Stomach (tissue), 9 donors: Measurements from ENCODE around the gene CERK. TPM values are rescaled to one million over a fixed set of nuclear protein-coding genes. Genes with fewer than 3 reads are reported as not detected.
"Not testable (repeated sequence)": the region's sequence is repeated elsewhere in the genome, so short reads cannot be mapped to it uniquely, and the experiment has no call there.

Source experiments
- DNase-seq, 2 donors: peaks; one replicate each; pipeline versions ENCODE4 v3.0.0 to v3.0.0-alpha.2; 2013 to 2019
- H3K27ac ChIP-seq, 5 donors: fragments of 200-600 bp in 4 of 5; sonication (generic) in 4 of 5; one replicate each; pipeline ENCODE4 v1.5.1; 2013 to 2019; ENCODE audit warnings: mild to moderate bottlenecking in 1 of 5, moderate library complexity in 1 of 5
- H3K27me3 ChIP-seq, 3 donors: fragments of 200-600 bp; sonication (generic); one replicate each; pipeline ENCODE4 v1.5.1; 2017 to 2019; ENCODE audit warnings: mixed run types in 1 of 3
- H3K36me3 ChIP-seq, 4 donors: fragments of 200-600 bp; sonication (generic); 1 replicate in 3 of 4; 2 replicates in 1 of 4; pipeline ENCODE4 v1.5.1; 2016 to 2019
- H3K4me1 ChIP-seq, 4 donors: fragments of 200-600 bp; sonication (generic); one replicate each; pipeline ENCODE4 v1.5.1; 2016 to 2019
- H3K4me3 ChIP-seq, 4 donors: fragments of 200-600 bp; sonication (generic) in 3 of 4; one replicate each; pipeline ENCODE4 v1.5.1; 2016 to 2019; ENCODE audit warnings: mild to moderate bottlenecking in 1 of 4
- H3K9me3 ChIP-seq, 4 donors: fragments of 200-600 bp; sonication (generic); one replicate each; pipeline ENCODE4 v1.5.1; 2016 to 2019
- EP300 ChIP-seq: sonication (generic); formaldehyde crosslinking; IDR thresholded peaks from one replicate; pipeline ENCODE4 v1.6.1; 2017; ENCODE audit warnings: antibody characterized with exemption
- POLR2A ChIP-seq, 4 donors: fragments of 450-650 bp; IDR thresholded peaks; one replicate each; pipeline ENCODE4 v1.6.1; 2016; ENCODE audit warnings: antibody characterized with exemption in 4 of 4, control low read depth in 2 of 4, mild to moderate bottlenecking in 1 of 4, moderate library complexity in 1 of 4
- POLR2AphosphoS5 ChIP-seq, 3 donors: sonication (generic); formaldehyde crosslinking; IDR thresholded peaks; one replicate each; pipeline ENCODE4 v1.6.1; 2016; ENCODE audit warnings: antibody characterized with exemption in 3 of 3
- WGBS, 5 donors: extraction: QIAGEN DNeasy Blood & Tissue Kit in 3 of 5; methylation state at CpG; one replicate each; pipeline versions ENCODE4 v1.1.5 to v1.1.7; 2013 to 2018; 5-methylcytosine and 5-hydroxymethylcytosine counted together
- intact Hi-C: fragments of 100-400 bp; cut with DNase I; formaldehyde crosslinking; loops from one replicate; pipeline ENCODE4 v1.15.1; 2023; ENCODE audit warnings: low total_unique reads
- polyA plus RNA-seq, 3 donors: library from polyadenylated mRNA; stranded (reverse); fragments of 200-250 nt; gene quantifications; one replicate each; pipeline ENCODE4 v1.2.3, GENCODE V29; 2013
- total RNA-seq, 5 donors: library from RNA; depleted of rRNA; stranded (reverse); fragments of >200 nt; gene quantifications; one replicate each; pipeline versions ENCODE4 v1.1.0 to v1.2.3, GENCODE V29; 2014 to 2016
- TF ChIP-seq, protein P1 (sequence below), 7 experiments: fragments of 450-650 bp in 4 of 7; fragments of 200-600 bp in 3 of 7; sonication (generic) in 3 of 7; IDR thresholded peaks; one replicate each; pipeline ENCODE4 v1.5.1; 2016 to 2019; ENCODE audit warnings: antibody characterized with exemption in 7 of 7, control low read depth in 2 of 7, mild to moderate bottlenecking in 1 of 7
- donor health status: healthy with polysubstance abuse.
- donor health status: Bipolar disorder and iron deficiency.
- donor health status: healthy.

Gene CERK
- total and polyA plus RNA-seq, 8 donors, result 12.5 to 59.4 (median 31.5) TPM

DNA sequence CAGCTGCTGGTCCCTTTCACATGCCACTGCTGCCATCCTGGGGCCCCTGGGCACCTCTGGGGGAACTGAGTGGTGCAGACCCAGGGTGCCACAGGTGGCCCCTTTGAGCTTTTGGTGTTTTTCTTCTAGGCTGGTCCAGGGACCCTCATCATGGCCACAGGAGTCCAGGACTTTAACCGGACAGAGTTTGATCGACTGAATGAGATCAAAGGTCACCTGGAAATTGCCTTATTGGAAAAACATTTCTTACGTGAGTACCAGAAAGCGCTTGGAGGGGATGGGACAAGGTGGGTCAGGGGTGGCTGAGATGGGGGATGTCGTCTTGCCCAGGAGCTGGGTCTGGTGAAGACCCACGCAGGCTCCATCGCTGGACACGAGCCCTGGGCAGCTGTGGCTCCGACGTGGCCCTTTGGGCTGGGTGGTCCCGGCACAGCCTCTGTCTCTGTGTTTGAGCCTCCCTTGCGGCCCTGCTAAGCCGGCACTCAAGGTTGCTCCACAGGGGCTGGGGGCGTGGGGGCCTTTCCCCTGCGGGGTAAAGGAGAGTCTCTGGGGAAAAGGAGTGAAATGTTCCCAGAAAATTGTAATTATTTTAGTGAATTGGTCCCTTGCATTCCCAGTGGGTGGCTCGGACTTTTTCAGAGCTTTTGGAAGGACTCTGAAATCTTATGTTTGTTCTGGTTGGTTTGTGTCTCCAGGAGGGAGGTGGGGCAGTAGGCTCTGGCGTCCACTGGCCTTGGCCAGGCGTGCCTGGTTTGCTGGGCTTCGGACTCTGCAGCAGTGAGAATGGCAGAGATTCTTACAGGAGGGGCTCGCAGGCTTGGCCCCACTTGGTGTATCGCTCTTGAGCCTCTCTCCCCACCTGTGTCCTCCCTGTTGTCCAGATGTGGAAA, 100.1 kb downstream of the CERK start:
- intact Hi-C loops, result no loop called here
- H3K27me3 ChIP-seq, result no peaks in the 10 kb centered on the region
- H3K9me3 ChIP-seq, result no peaks in the 10 kb centered on the region
- H3K4me3 ChIP-seq, result no peak overlapping the region
- DNase-seq, result no peak
- TF ChIP-seq POLR2AphosphoS5 (IDR thresholded peaks at IDR 0.05), result no peak
- TF ChIP-seq, protein P1, sequence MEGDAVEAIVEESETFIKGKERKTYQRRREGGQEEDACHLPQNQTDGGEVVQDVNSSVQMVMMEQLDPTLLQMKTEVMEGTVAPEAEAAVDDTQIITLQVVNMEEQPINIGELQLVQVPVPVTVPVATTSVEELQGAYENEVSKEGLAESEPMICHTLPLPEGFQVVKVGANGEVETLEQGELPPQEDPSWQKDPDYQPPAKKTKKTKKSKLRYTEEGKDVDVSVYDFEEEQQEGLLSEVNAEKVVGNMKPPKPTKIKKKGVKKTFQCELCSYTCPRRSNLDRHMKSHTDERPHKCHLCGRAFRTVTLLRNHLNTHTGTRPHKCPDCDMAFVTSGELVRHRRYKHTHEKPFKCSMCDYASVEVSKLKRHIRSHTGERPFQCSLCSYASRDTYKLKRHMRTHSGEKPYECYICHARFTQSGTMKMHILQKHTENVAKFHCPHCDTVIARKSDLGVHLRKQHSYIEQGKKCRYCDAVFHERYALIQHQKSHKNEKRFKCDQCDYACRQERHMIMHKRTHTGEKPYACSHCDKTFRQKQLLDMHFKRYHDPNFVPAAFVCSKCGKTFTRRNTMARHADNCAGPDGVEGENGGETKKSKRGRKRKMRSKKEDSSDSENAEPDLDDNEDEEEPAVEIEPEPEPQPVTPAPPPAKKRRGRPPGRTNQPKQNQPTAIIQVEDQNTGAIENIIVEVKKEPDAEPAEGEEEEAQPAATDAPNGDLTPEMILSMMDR (IDR thresholded peaks at IDR 0.05), result no peak
- no peak for TF ChIP-seq POLR2A (IDR thresholded peaks at IDR 0.05)
- no peak for TF ChIP-seq EP300
- no peak overlapping the region for H3K27ac ChIP-seq
- H3K36me3 ChIP-seq, result peaks cover 0 to 20% (median 13%) of the 10 kb centered on the region in 4 donors
- peaks cover 9 to 67% (median 47%) of the 10 kb centered on the region in 4 donors for H3K4me1 ChIP-seq
- WGBS, 5 donors, result 76 to 87% (median 80%) methylated on average over 18 to 21 of the region's 21 CpGs

DNA sequence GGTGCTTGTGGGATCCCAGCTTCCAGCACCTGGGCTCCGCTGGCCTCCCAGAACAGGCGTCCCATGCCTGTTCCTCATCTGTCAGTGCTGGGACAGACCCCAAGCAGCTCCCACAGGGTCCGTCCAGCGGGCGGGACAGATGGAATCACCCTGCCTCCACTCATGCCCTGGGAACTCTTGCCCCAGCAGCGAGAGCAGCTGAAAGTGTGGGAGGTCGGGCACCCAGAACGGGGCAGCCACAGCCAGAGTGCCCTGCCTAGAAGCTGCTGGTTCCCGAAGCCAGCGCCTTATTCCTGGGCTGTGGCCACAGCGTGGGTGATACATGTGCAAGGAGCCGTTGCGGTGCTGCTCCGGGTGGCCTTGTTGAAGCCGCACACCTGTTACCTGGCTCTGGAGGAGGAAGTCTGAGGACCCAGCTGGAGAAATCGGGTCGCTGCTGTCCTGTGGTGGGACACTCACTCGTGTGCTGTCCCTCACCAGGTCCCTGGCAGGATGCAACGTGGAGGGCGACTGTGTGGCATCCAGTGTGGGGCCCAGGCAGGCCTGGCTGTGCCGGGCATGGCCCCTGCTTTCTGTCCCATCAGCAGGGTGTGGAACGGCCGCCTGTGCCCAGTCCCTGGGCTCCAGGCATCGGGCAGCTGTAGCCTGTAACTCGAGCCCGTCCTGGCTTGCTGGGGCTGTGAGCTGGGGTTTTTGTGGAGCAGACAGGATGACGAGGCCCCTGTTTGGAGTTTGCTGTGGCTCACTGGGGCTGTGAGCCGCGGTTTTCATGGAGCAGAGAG, 101.6 kb downstream of the CERK start:
- Histone ChIP-seq H3K36me3 (peaks cover 0 to 25% (median 13%) of the 10 kb centered on the region in 4 donors), H3K9me3 (no peaks in the 10 kb centered on the region), H3K27me3 (no peaks in the 10 kb centered on the region), H3K4me3 (no peak overlapping the region), H3K4me1 (peaks cover 6 to 64% (median 42%) of the 10 kb centered on the region in 4 donors), H3K27ac (no peak overlapping the region)
- TF ChIP-seq POLR2A (IDR thresholded peaks at IDR 0.05) (no peak), POLR2AphosphoS5 (IDR thresholded peaks at IDR 0.05) (no peak), EP300 (no peak)
- TF ChIP-seq, protein P1 (IDR thresholded peaks at IDR 0.05), result no peak
- WGBS, 5 donors, result 85 to 92% (median 87%) methylated on average over 18 to 29 of the region's 29 CpGs
- no peak for DNase-seq
- intact Hi-C loops, result no loop called here

DNA sequence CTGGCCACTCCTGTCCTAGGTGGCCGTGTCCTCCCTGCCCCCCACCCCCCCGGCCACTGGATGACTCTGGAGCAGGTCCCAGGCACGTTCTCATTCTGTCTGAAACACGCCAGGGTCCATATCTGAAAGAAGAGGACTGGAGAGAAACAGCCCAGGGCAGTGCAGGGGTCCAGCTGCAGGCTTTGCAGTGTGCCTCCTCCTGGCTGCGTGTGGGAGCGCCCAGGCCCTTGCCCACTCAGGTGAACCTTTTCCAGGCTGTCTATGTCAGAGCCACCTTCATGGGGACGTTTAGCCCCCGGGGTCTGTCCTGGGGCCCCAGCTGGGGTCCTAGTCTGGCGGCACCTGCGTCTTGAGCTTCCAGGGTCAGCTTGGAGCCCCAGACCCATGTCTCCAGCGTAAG, 102.3 kb downstream of the CERK start:
- Histone ChIP-seq H3K4me1 (peaks cover 4 to 58% (median 40%) of the 10 kb centered on the region in 4 donors), H3K36me3 (peaks cover 5 to 30% (median 18%) of the 10 kb centered on the region in 4 donors), H3K4me3 (no peak overlapping the region), H3K9me3 (no peaks in the 10 kb centered on the region), H3K27ac (no peak overlapping the region), H3K27me3 (no peaks in the 10 kb centered on the region)
- 71 to 84% (median 78%) methylated on average over 10 to 11 of the region's 11 CpGs for WGBS, 5 donors
- no peak for DNase-seq
- TF ChIP-seq EP300 (no peak), POLR2AphosphoS5 (IDR thresholded peaks at IDR 0.05) (no peak), POLR2A (IDR thresholded peaks at IDR 0.05) (no peak)
- TF ChIP-seq, protein P1 (IDR thresholded peaks at IDR 0.05), result no peak
- intact Hi-C loops, result no loop called here

DNA sequence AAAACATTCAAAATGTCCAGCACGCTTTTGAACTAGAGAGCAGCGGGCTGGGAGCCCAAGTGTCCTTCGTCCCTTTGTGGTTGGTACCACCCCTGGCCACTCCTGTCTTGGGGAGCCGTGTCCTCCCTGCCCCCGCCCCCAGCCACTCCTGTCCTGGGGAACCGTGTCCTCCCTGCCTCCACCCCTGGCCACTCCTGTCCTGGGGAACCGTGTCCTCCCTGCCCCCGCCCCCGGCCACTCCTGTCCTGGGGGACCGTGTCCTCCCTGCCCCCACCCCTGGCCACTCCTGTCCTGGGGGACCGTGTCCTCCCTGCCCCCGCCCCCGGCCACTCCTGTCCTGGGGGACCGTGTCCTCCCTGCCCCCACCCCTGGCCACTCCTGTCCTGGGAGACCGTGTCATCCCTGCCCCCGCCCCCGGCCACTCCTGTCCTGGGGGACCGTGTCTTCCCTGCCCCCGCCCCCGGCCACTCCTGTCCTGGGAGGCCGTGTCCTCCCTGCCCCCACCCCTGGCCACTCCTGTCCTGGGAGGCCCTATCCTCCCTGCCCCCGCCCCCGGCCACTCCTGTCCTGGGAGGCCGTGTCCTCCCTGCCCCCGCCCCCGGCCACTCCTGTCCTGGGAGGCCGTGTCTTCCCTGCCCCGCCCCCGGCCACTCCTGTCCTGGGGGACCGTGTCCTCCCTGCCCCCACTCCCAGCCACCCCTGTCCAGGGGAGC, 102.9 kb downstream of the CERK start:
- DNase-seq, H3K27me3 ChIP-seq, H3K4me3 ChIP-seq, H3K9me3 ChIP-seq, intact Hi-C loops, H3K27ac ChIP-seq: not testable (repeated sequence)
- peaks cover 4 to 52% (median 37%) of the 10 kb centered on the region in 4 donors for H3K4me1 ChIP-seq
- WGBS, 5 donors, result 39 to 55% (median 47%) methylated on average over 12 to 29 of the region's 30 CpGs
- peaks cover 5 to 32% (median 22%) of the 10 kb centered on the region in 4 donors for H3K36me3 ChIP-seq

Other genes starting within 250 kb of the CERK start
- gene CELSR1, start 200.6 kb downstream of the CERK start, total RNA-seq, result 10 to 100 TPM in 4 of 5 donors, under 1 TPM in 1; 0.29 to 78.2 (median 29.8) TPM
- 10 to 100 TPM in 1 of 3 donors, 1 to 10 TPM in 2; 1.8 to 15.7 (median 4.6) TPM for gene CELSR1, start 200.6 kb downstream of the CERK start, polyA plus RNA-seq
- 100 to 1,000 TPM in 1 of 5 donors, 10 to 100 TPM in 4; 20.5 to 452 (median 30.9) TPM for gene GRAMD4, start 117.9 kb downstream of the CERK start, total RNA-seq
- gene GRAMD4, start 117.9 kb downstream of the CERK start, polyA plus RNA-seq, result 10 to 100 TPM in 2 of 3 donors, 1 to 10 TPM in 1; 7.4 to 14.3 (median 13.7) TPM
- 10 to 100 TPM; 13.8 to 53.1 (median 47.4) TPM for gene TBC1D22A, start 24.4 kb upstream of the CERK start, total RNA-seq
- 10 to 100 TPM; 13.3 to 22.1 (median 15.5) TPM for gene TBC1D22A, start 24.4 kb upstream of the CERK start, polyA plus RNA-seq